Esophagus muscularis mucosa (tissue), 3 donors: Measurements from ENCODE around the gene TNK1.

Experiments
- CTCF ChIP-seq, 3 experiments: fragments of 200-600 bp in 2 of 3; fragments of 450-650 bp in 1 of 3; sonication (generic) in 2 of 3; IDR thresholded peaks; one replicate each; pipeline ENCODE4 v1.5.1; 2017 to 2019; ENCODE audit warnings: antibody characterized with exemption in 3 of 3, mild to moderate bottlenecking in 2 of 3, moderate library complexity in 1 of 3
- POLR2A ChIP-seq: fragments of 450-650 bp; IDR thresholded peaks from one replicate; pipeline ENCODE4 v1.6.1; 2017; ENCODE audit warnings: antibody characterized with exemption, moderate library complexity, mild to moderate bottlenecking, low read depth

DNA sequence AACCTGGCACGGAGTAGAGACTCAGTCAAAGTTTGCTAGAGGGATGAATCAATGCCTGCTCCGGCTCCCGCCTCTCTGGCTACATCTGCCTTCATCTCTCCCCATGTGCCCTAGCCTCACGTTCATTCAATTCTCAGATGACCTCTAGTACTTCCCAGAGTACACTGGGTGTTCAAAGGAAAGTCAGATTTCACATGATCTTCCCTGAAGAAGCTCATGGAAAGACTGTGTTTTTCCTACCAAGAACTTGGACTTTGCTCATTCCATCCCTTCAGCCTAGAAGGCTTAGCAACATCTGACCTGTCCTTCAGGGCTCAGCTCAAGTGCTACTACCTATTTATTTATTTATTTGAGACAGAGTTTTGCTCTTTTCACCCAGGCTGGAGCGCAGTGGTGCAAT, 11.1 kb upstream of the TNK1 start:
- TF ChIP-seq POLR2A: no peak
- no peak for TF ChIP-seq CTCF (IDR thresholded peaks at IDR 0.05)
